MM.1S (cell line): ENCODE measurements around the gene TEX19.
"Not testable (repeated sequence)": the region's sequence is repeated elsewhere in the genome, so short reads cannot be mapped to it uniquely, and the experiment has no call there.

ENCODE experiments used
- DNase-seq: peaks from one replicate; pipeline ENCODE4 v3.0.0-alpha.2; 2015
- H2AFZ ChIP-seq: fragments of 300-600 bp; sonication (generic); 2 replicates; pipeline ENCODE4 v1.6.0; 2016; ENCODE audit warnings: antibody characterized with exemption, low read length
- H3F3A ChIP-seq: fragments of 300-600 bp; sonication (generic); 2 replicates; pipeline ENCODE4 v1.6.1; 2016; ENCODE audit warnings: mild to moderate bottlenecking, antibody characterized with exemption, low read length, moderate library complexity, mixed read lengths; ENCODE audit not compliant: insufficient read depth
- H3K27ac ChIP-seq: fragments of 300-600 bp; sonication (generic); 2 replicates; pipeline ENCODE4 v1.5.1; 2016; ENCODE audit warnings: mild to moderate bottlenecking, low read length
- H3K27me3 ChIP-seq: fragments of 300-600 bp; sonication (generic); replicated peaks from 2 replicates; pipeline ENCODE4 v1.6.0; 2016; ENCODE audit warnings: low read length; ENCODE audit not compliant: insufficient read depth
- H3K36me3 ChIP-seq: fragments of 300-600 bp; sonication (generic); replicated peaks from 2 replicates; pipeline ENCODE4 v1.6.1; 2016; ENCODE audit warnings: mild to moderate bottlenecking, low read length, mixed read lengths; ENCODE audit not compliant: insufficient read depth
- H3K4me1 ChIP-seq: fragments of 300-600 bp; sonication (generic); 2 replicates; pipeline ENCODE4 v1.6.1; 2016; ENCODE audit warnings: low read length, mixed read lengths
- H3K4me2 ChIP-seq: fragments of 300-600 bp; sonication (generic); 2 replicates; pipeline ENCODE4 v1.6.0; 2016; ENCODE audit warnings: low read depth, low read length
- H3K4me3 ChIP-seq: fragments of 300-600 bp; sonication (generic); 2 replicates; pipeline ENCODE4 v1.5.1; 2016; ENCODE audit warnings: low read length, mixed read lengths
- H3K79me2 ChIP-seq: fragments of 300-600 bp; sonication (generic); 2 replicates; pipeline ENCODE4 v1.6.1; 2016; ENCODE audit warnings: mixed run types, low read length, mixed read lengths
- H3K9ac ChIP-seq: fragments of 300-600 bp; sonication (generic); 2 replicates; pipeline ENCODE4 v1.6.1; 2016; ENCODE audit warnings: low read length, mixed read lengths
- H3K9me2 ChIP-seq: fragments of 300-600 bp; sonication (generic); replicated peaks from 2 replicates; pipeline ENCODE4 v1.6.1; 2016; ENCODE audit warnings: mild to moderate bottlenecking, low read length, mixed read lengths; ENCODE audit not compliant: insufficient read depth
- H3K9me3 ChIP-seq: fragments of 300-600 bp; sonication (generic); replicated peaks from 2 replicates; pipeline ENCODE4 v1.6.1; 2016; ENCODE audit warnings: mild to moderate bottlenecking, low read length, mixed read lengths; ENCODE audit not compliant: insufficient read depth
- H4K20me1 ChIP-seq: fragments of 300-600 bp; sonication (generic); 2 replicates; pipeline ENCODE4 v1.6.1; 2016; ENCODE audit warnings: mild to moderate bottlenecking, low read length, moderate library complexity, mixed read lengths; ENCODE audit not compliant: insufficient read depth
- CTCF ChIP-seq: fragments of 300-600 bp; sonication (generic); IDR thresholded peaks from 2 replicates; pipeline ENCODE4 v1.5.1; 2016; ENCODE audit warnings: antibody characterized with exemption, low read length, mixed read lengths
- EZH2 ChIP-seq: fragments of 300-600 bp; sonication (generic); optimal IDR thresholded peaks from 2 replicates; pipeline ENCODE3; 2017; ENCODE audit warnings: low read depth, mild to moderate bottlenecking, antibody characterized with exemption, low read length, mixed read lengths
- EZH2phosphoT487 ChIP-seq: fragments of 300-600 bp; sonication (generic); IDR thresholded peaks from 2 replicates; pipeline ENCODE4 v1.6.1; 2018; ENCODE audit warnings: antibody characterized with exemption, low read length

Gene TEX19

GRCh38 chr17:82380860-82381702 is 22.0 kb downstream of the TEX19 start:
- Histone ChIP-seq H3K4me2 (no peak overlapping the region), H4K20me1 (no peaks in the 10 kb centered on the region), H3K27ac (no peak overlapping the region), H3K9ac (no peak overlapping the region), H3K4me1 (peaks cover 3% of the 10 kb centered on the region; the same call in 1 of the 2 replicates), H3K27me3 (no peaks in the 10 kb centered on the region; the same call in 1 of the 2 replicates), H3F3A (no peaks in the 10 kb centered on the region), H3K9me3 (no peaks in the 10 kb centered on the region), H3K79me2 (no peaks in the 10 kb centered on the region), H3K4me3 (no peak overlapping the region), H3K36me3 (no peaks in the 10 kb centered on the region), H3K9me2 (no peaks in the 10 kb centered on the region), H2AFZ (no peak overlapping the region)
- DNase-seq: no peak
- no peak for TF ChIP-seq EZH2
- no peak for TF ChIP-seq CTCF
- TF ChIP-seq EZH2phosphoT487: no peak

- not testable (repeated sequence) for H3K27ac ChIP-seq, H3K9me3 ChIP-seq, H2AFZ ChIP-seq, H3K9me2 ChIP-seq, H4K20me1 ChIP-seq, DNase-seq, H3K36me3 ChIP-seq, H3K27me3 ChIP-seq, H3K4me1 ChIP-seq, H3F3A ChIP-seq, H3K4me2 ChIP-seq, H3K9ac ChIP-seq, H3K79me2 ChIP-seq, H3K4me3 ChIP-seq
These were observed 22.6 kb downstream of the TEX19 start for GRCh38 chr17:82381703-82382009.

- H3K9ac ChIP-seq, H3K36me3 ChIP-seq, H3K4me3 ChIP-seq, H3K9me2 ChIP-seq, H3K27me3 ChIP-seq, H3K4me1 ChIP-seq, H3K4me2 ChIP-seq, H3F3A ChIP-seq, DNase-seq, H3K27ac ChIP-seq, H4K20me1 ChIP-seq, H2AFZ ChIP-seq, H3K9me3 ChIP-seq, H3K79me2 ChIP-seq: not testable (repeated sequence)
These were observed 23.3 kb downstream of the TEX19 start for GRCh38 chr17:82382220-82382932.

- no peak for TF ChIP-seq EZH2phosphoT487
- TF ChIP-seq CTCF: no peak
- no peak for TF ChIP-seq EZH2
These were observed 23.8 kb downstream of the TEX19 start for GRCh38 chr17:82382933-82383255.

More at GRCh38 chr17:82382933-82383255, 23.8 kb downstream of the TEX19 start:
- no peaks in the 10 kb centered on the region for H3K9me2 ChIP-seq
- no peak for DNase-seq
- H3K27me3 ChIP-seq: no peaks in the 10 kb centered on the region; the same call in 1 of the 2 replicates
- no peak overlapping the region for H2AFZ ChIP-seq
- no peaks in the 10 kb centered on the region for H3K36me3 ChIP-seq
- H3K79me2 ChIP-seq: no peaks in the 10 kb centered on the region
- H3K4me1 ChIP-seq: peaks cover 3% of the 10 kb centered on the region; the same call in 1 of the 2 replicates
- no peak overlapping the region for H3K4me2 ChIP-seq
- H3K9me3 ChIP-seq: no peaks in the 10 kb centered on the region
- no peak overlapping the region for H3K27ac ChIP-seq
- no peak overlapping the region for H3K9ac ChIP-seq
- H4K20me1 ChIP-seq: no peaks in the 10 kb centered on the region
- no peaks in the 10 kb centered on the region for H3F3A ChIP-seq
- H3K4me3 ChIP-seq: no peak overlapping the region
